Activated naive CD4-positive, alpha-beta T cell treated with anti-CD3 and anti-CD28 coated beads for 36 hours (primary cell): ENCODE data around the gene ME3. TPM values are rescaled to one million over a fixed set of nuclear protein-coding genes. Genes with fewer than 3 reads are reported as not detected.

Source experiments
- total RNA-seq, 2 experiments: library from RNA; stranded (reverse); gene quantifications; one replicate each; pipeline ENCODE4 v1.2.3, GENCODE V29; 2021

Gene ME3
- total RNA-seq, 2 experiments from 2014 or later = 6.0 to 6.7 TPM

Other genes with a start within 250 kb of the ME3 start
- gene PRSS23, start 127.9 kb upstream of the ME3 start, total RNA-seq = under 1 TPM; 0.35 to 0.38 TPM